Peyer's patch (tissue), 4 donors: ENCODE results near the gene OPRL1.

Source experiments
- POLR2A ChIP-seq, 2 donors: fragments of 450-650 bp; IDR thresholded peaks; one replicate each; pipeline ENCODE4 v1.5.1; 2017; ENCODE audit warnings: antibody characterized with exemption in 2 of 2, mild to moderate bottlenecking in 2 of 2, moderate library complexity in 2 of 2
- TF ChIP-seq, protein P1 (sequence below), 6 experiments: fragments of 450-650 bp in 4 of 6; fragments of 200-600 bp in 2 of 6; sonication (generic) in 1 of 6; IDR thresholded peaks; one replicate each; pipeline ENCODE4 v1.5.1; 2017 to 2019; ENCODE audit warnings: antibody characterized with exemption in 6 of 6, mild to moderate bottlenecking in 3 of 6, moderate library complexity in 1 of 6

- no peak for TF ChIP-seq POLR2A (IDR thresholded peaks at IDR 0.05)
- TF ChIP-seq, protein P1, sequence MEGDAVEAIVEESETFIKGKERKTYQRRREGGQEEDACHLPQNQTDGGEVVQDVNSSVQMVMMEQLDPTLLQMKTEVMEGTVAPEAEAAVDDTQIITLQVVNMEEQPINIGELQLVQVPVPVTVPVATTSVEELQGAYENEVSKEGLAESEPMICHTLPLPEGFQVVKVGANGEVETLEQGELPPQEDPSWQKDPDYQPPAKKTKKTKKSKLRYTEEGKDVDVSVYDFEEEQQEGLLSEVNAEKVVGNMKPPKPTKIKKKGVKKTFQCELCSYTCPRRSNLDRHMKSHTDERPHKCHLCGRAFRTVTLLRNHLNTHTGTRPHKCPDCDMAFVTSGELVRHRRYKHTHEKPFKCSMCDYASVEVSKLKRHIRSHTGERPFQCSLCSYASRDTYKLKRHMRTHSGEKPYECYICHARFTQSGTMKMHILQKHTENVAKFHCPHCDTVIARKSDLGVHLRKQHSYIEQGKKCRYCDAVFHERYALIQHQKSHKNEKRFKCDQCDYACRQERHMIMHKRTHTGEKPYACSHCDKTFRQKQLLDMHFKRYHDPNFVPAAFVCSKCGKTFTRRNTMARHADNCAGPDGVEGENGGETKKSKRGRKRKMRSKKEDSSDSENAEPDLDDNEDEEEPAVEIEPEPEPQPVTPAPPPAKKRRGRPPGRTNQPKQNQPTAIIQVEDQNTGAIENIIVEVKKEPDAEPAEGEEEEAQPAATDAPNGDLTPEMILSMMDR (IDR thresholded peaks at IDR 0.05), result no peak
These were observed 12.1 kb upstream of the OPRL1 start for GRCh38 chr20:64067733-64068307.
